ENCODE results near the gene BARHL1.

DNA sequence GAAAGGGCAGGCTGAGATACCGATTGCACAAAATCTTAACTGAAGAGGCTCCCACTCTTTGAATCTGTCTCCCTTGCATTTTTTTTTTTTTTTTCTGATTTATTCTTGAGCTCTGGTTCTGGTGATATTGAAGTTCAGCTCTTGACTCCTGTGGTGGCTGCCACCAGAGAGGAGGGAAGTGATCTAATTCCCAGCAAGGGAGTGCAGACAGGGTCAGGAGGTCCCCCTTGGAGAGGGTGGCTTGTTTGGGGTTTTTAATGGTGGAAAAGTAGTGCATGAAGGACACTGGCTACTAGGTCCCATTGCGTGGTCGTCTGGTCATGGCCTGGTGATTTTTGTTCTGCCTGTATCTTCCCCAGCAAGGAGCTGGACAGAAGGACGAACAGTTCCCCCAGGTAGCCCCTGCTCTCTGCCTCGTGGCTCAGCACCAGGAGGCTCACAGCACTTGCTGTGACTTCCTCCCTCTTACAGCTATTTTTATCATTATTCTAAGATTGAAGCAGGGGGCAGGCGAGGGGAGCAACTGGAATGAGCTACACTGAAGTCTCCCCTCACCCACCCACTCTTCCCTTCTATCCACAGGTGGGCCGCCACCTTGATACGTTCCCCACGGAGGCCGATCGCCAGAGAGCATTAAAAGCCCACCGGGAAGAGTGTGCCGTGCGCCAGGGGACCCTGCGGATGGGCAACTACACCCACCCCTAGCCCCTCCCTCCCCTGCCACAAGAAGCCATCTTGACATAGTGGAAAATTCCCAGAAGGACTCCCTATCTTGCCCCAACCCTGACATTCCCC, 10.4 kb upstream of the BARHL1 start:
- TF ChIP-seq, protein P1, sequence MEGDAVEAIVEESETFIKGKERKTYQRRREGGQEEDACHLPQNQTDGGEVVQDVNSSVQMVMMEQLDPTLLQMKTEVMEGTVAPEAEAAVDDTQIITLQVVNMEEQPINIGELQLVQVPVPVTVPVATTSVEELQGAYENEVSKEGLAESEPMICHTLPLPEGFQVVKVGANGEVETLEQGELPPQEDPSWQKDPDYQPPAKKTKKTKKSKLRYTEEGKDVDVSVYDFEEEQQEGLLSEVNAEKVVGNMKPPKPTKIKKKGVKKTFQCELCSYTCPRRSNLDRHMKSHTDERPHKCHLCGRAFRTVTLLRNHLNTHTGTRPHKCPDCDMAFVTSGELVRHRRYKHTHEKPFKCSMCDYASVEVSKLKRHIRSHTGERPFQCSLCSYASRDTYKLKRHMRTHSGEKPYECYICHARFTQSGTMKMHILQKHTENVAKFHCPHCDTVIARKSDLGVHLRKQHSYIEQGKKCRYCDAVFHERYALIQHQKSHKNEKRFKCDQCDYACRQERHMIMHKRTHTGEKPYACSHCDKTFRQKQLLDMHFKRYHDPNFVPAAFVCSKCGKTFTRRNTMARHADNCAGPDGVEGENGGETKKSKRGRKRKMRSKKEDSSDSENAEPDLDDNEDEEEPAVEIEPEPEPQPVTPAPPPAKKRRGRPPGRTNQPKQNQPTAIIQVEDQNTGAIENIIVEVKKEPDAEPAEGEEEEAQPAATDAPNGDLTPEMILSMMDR (IDR thresholded peaks at IDR 0.05) = no peak
- no peak for TF ChIP-seq EP300 (IDR thresholded peaks at IDR 0.05; ENCODE audit: low read depth)
- no peak for TF ChIP-seq POLR2A (IDR thresholded peaks at IDR 0.05)

Measured in transverse colon (tissue), 3 donors.